Urinary bladder (tissue), 4 donors: ENCODE measurements around the gene COQ8B. TPM values are rescaled to one million over a fixed set of nuclear protein-coding genes. Genes with fewer than 3 reads are reported as not detected.
"Not testable (repeated sequence)": the region's sequence is repeated elsewhere in the genome, so short reads cannot be mapped to it uniquely, and the experiment has no call there.

Source experiments
- DNase-seq: peaks from one replicate; pipeline ENCODE4 v3.0.0-alpha.2; 2015; ENCODE audit errors: extremely low spot score
- H3K27ac ChIP-seq: one replicate; pipeline ENCODE4 v1.5.1; 2013; ENCODE audit warnings: low read depth, mild to moderate bottlenecking, moderate library complexity
- H3K36me3 ChIP-seq: one replicate; pipeline ENCODE4 v1.6.1; 2013; ENCODE audit warnings: mild to moderate bottlenecking, moderate library complexity; ENCODE audit not compliant: insufficient read depth
- H3K4me1 ChIP-seq: one replicate; pipeline ENCODE4 v1.6.1; 2013; ENCODE audit warnings: mild to moderate bottlenecking, moderate library complexity; ENCODE audit not compliant: insufficient read depth
- H3K4me3 ChIP-seq: one replicate; pipeline ENCODE4 v1.5.1; 2013; ENCODE audit warnings: low read depth, low read length
- WGBS: extraction: QIAGEN DNeasy Blood & Tissue Kit; methylation state at CpG from one replicate; pipeline ENCODE4 v1.1.7; 2013; 5-methylcytosine and 5-hydroxymethylcytosine counted together
- polyA plus RNA-seq: library from polyadenylated mRNA; stranded (reverse); fragments of 200-250 nt; gene quantifications from one replicate; pipeline ENCODE4 v1.2.3, GENCODE V29; 2013
- total RNA-seq: library from RNA; depleted of rRNA; stranded (reverse); fragments of >200 nt; gene quantifications from one replicate; pipeline ENCODE4 v1.2.3, GENCODE V29; 2014
- donor health status: healthy with polysubstance abuse.
- donor health status: healthy.

COQ8B gene
- total and polyA plus RNA-seq, 2 donors: 24.4 to 51.6 TPM

GRCh38 chr19:40668991-40669614 is 47.6 kb downstream of the COQ8B start:
- Histone ChIP-seq H3K4me3 (no peak overlapping the region), H3K36me3 (peaks cover 16% of the 10 kb centered on the region), H3K4me1 (no peaks in the 10 kb centered on the region), H3K27ac (no peak overlapping the region)
- no peak for DNase-seq
- WGBS: 96% methylated on average over 7 of the region's 7 CpGs

GRCh38 chr19:40667602-40668001 is 49.1 kb downstream of the COQ8B start:
- no peak overlapping the region for H3K4me3 ChIP-seq
- H3K27ac ChIP-seq: no peak overlapping the region
- H3K36me3 ChIP-seq: peaks cover 12% of the 10 kb centered on the region
- 92% methylated on average over 14 of the region's 14 CpGs for WGBS
- no peak for DNase-seq
- no peaks in the 10 kb centered on the region for H3K4me1 ChIP-seq

- no peak overlapping the region for H3K27ac ChIP-seq
- WGBS: 84% methylated on average over 14 of the region's 14 CpGs
- H3K4me1 ChIP-seq: no peaks in the 10 kb centered on the region
- DNase-seq: no peak
- H3K36me3 ChIP-seq: peaks cover 10% of the 10 kb centered on the region
- H3K4me3 ChIP-seq: no peak overlapping the region
These were observed 49.8 kb downstream of the COQ8B start for GRCh38 chr19:40666803-40667438.

GRCh38 chr19:40663695-40664692 is 52.7 kb downstream of the COQ8B start:
- no peaks in the 10 kb centered on the region for H3K4me1 ChIP-seq
- DNase-seq: no peak
- H3K27ac ChIP-seq: peak overlapping the region; percentile 82
- peaks cover 4% of the 10 kb centered on the region for H3K36me3 ChIP-seq
- H3K4me3 ChIP-seq: peak overlapping the region; percentile 49
- WGBS: 45% methylated on average over 24 of the region's 24 CpGs

GRCh38 chr19:40662925-40663694 is 53.6 kb downstream of the COQ8B start:
- Histone ChIP-seq H3K36me3 (peaks cover 2% of the 10 kb centered on the region), H3K4me3 (peak overlapping the region; percentile 49), H3K27ac (peak overlapping the region; percentile 82), H3K4me1 (no peaks in the 10 kb centered on the region)
- WGBS: under 1% methylated on average over 60 of the region's 60 CpGs
- peak; percentile 77 for DNase-seq

- WGBS: 91% methylated on average over 1 of the region's 1 CpG
- H3K36me3 ChIP-seq: no peaks in the 10 kb centered on the region
- H3K4me3 ChIP-seq: no peak overlapping the region
- no peak overlapping the region for H3K27ac ChIP-seq
- no peak for DNase-seq
- H3K4me1 ChIP-seq: no peaks in the 10 kb centered on the region
These were observed 55.1 kb downstream of the COQ8B start for GRCh38 chr19:40661616-40662015.

GRCh38 chr19:40659566-40659965 is 57.1 kb downstream of the COQ8B start:
- Histone ChIP-seq H3K4me3 (no peak overlapping the region), H3K27ac (no peak overlapping the region), H3K36me3 (no peaks in the 10 kb centered on the region), H3K4me1 (no peaks in the 10 kb centered on the region)
- WGBS: 71% methylated on average over 11 of the region's 11 CpGs
- DNase-seq: no peak

GRCh38 chr19:40659116-40659515 is 57.6 kb downstream of the COQ8B start:
- WGBS: 77% methylated on average over 5 of the region's 5 CpGs
- H3K4me3 ChIP-seq: no peak overlapping the region
- no peak for DNase-seq
- H3K27ac ChIP-seq: no peak overlapping the region
- no peaks in the 10 kb centered on the region for H3K36me3 ChIP-seq
- H3K4me1 ChIP-seq: no peaks in the 10 kb centered on the region

GRCh38 chr19:40658031-40658430 is 58.7 kb downstream of the COQ8B start:
- no peak for DNase-seq
- H3K36me3 ChIP-seq: no peaks in the 10 kb centered on the region
- H3K4me1 ChIP-seq: no peaks in the 10 kb centered on the region
- H3K4me3 ChIP-seq: no peak overlapping the region
- WGBS: 97% methylated on average over 8 of the region's 8 CpGs
- H3K27ac ChIP-seq: no peak overlapping the region

GRCh38 chr19:40655684-40656083 is 61.0 kb downstream of the COQ8B start:
- not testable (repeated sequence) for H3K36me3 ChIP-seq, DNase-seq, H3K27ac ChIP-seq, H3K4me1 ChIP-seq, H3K4me3 ChIP-seq
- 86% methylated on average over 7 of the region's 7 CpGs for WGBS

GRCh38 chr19:40652303-40652702 is 64.4 kb downstream of the COQ8B start:
- 79% methylated on average over 11 of the region's 11 CpGs for WGBS
- not testable (repeated sequence) for H3K36me3 ChIP-seq, H3K4me3 ChIP-seq, H3K4me1 ChIP-seq, DNase-seq, H3K27ac ChIP-seq

- no peak for DNase-seq
- no peak overlapping the region for H3K4me3 ChIP-seq
- peak overlapping the region; percentile 25 for H3K27ac ChIP-seq
- 83% methylated on average over 8 of the region's 8 CpGs for WGBS
- no peaks in the 10 kb centered on the region for H3K36me3 ChIP-seq
- H3K4me1 ChIP-seq: no peaks in the 10 kb centered on the region
These were observed 65.9 kb downstream of the COQ8B start for GRCh38 chr19:40650749-40651305.
